NCI-H2029 treated with DMSO at 0.1 percent for 48 hours (cell line): Measurements from ENCODE around the gene TRPV4.
A peak's percentile ranks its signal among the peaks of the same experiment; 100 is the strongest.

Experiments
- DNase-seq: peaks from one replicate; lab custom pipeline; 2025; lab: John Stamatoyannopoulos, UW

Gene TRPV4

GRCh38 chr12:109807954-109808643 is 25.1 kb downstream of the TRPV4 start:
- no peak for DNase-seq

- peak; percentile 3 for DNase-seq
These were observed 28.1 kb downstream of the TRPV4 start for GRCh38 chr12:109804820-109805761.

- no peak for DNase-seq
These were observed 29.5 kb downstream of the TRPV4 start for GRCh38 chr12:109803678-109804077.

GRCh38 chr12:109802828-109803227 is 30.4 kb downstream of the TRPV4 start:
- DNase-seq: no peak

GRCh38 chr12:109800536-109800935 is 32.7 kb downstream of the TRPV4 start:
- DNase-seq: no peak

- DNase-seq: no peak
These were observed 34.5 kb downstream of the TRPV4 start for GRCh38 chr12:109798691-109799090.

GRCh38 chr12:109797905-109798669 is 35.1 kb downstream of the TRPV4 start:
- no peak for DNase-seq

- DNase-seq: no peak
These were observed 37.1 kb downstream of the TRPV4 start for GRCh38 chr12:109796057-109796456.

- no peak for DNase-seq
These were observed 38.2 kb downstream of the TRPV4 start for GRCh38 chr12:109795023-109795422.

- DNase-seq: no peak
These were observed 39.2 kb downstream of the TRPV4 start for GRCh38 chr12:109793826-109794501.

- DNase-seq: no peak
These were observed 39.8 kb downstream of the TRPV4 start for GRCh38 chr12:109793411-109793810.

GRCh38 chr12:109792992-109793391 is 40.2 kb downstream of the TRPV4 start:
- DNase-seq: no peak

- no peak for DNase-seq
These were observed 43.6 kb downstream of the TRPV4 start for GRCh38 chr12:109789526-109790048.

GRCh38 chr12:109786799-109787198 is 46.4 kb downstream of the TRPV4 start:
- DNase-seq: no peak

GRCh38 chr12:109785854-109786253 is 47.3 kb downstream of the TRPV4 start:
- no peak for DNase-seq

GRCh38 chr12:109783965-109784244 is 49.3 kb downstream of the TRPV4 start:
- no peak for DNase-seq

GRCh38 chr12:109783135-109783964 is 49.8 kb downstream of the TRPV4 start:
- no peak for DNase-seq

GRCh38 chr12:109782326-109782703 is 50.9 kb downstream of the TRPV4 start:
- no peak for DNase-seq

GRCh38 chr12:109781668-109782325 is 51.4 kb downstream of the TRPV4 start:
- no peak for DNase-seq

GRCh38 chr12:109779382-109779781 is 53.8 kb downstream of the TRPV4 start:
- DNase-seq: no peak
